Duodenal mucosa (tissue), 2 donors: ENCODE results near the gene FARP1.

Source experiments
- H3K27ac ChIP-seq: one replicate; pipeline ENCODE4 v1.7.0; 2013; ENCODE audit warnings: low read depth, low read length
- H3K27me3 ChIP-seq, 2 donors: one replicate each; pipeline ENCODE4 v1.7.0; 2013; ENCODE audit warnings: low read length in 2 of 2, control low read depth in 1 of 2; ENCODE audit not compliant: insufficient read depth in 2 of 2, control insufficient read depth in 1 of 2
- H3K36me3 ChIP-seq, 2 donors: one replicate each; pipeline ENCODE4 v1.7.0; 2013; ENCODE audit warnings: low read length in 2 of 2, control low read depth in 1 of 2; ENCODE audit not compliant: insufficient read depth in 2 of 2, control insufficient read depth in 1 of 2
- H3K4me1 ChIP-seq, 2 donors: one replicate each; pipeline ENCODE4 v1.7.0; 2013; ENCODE audit warnings: low read length in 2 of 2, control low read depth in 1 of 2; ENCODE audit not compliant: insufficient read depth in 2 of 2, control insufficient read depth in 1 of 2
- H3K4me3 ChIP-seq, 2 donors: one replicate each; pipeline ENCODE4 v1.7.0; 2013; ENCODE audit warnings: low read length in 2 of 2, low read depth in 1 of 2
- H3K9ac ChIP-seq, 2 donors: one replicate each; pipeline ENCODE4 v1.7.0; 2013; ENCODE audit warnings: low read length in 2 of 2, low read depth in 1 of 2
- H3K9me3 ChIP-seq, 2 donors: one replicate each; pipeline ENCODE4 v1.7.0; 2013; ENCODE audit warnings: low read length in 2 of 2, control low read depth in 1 of 2; ENCODE audit not compliant: control insufficient read depth in 1 of 2

Gene FARP1

DNA sequence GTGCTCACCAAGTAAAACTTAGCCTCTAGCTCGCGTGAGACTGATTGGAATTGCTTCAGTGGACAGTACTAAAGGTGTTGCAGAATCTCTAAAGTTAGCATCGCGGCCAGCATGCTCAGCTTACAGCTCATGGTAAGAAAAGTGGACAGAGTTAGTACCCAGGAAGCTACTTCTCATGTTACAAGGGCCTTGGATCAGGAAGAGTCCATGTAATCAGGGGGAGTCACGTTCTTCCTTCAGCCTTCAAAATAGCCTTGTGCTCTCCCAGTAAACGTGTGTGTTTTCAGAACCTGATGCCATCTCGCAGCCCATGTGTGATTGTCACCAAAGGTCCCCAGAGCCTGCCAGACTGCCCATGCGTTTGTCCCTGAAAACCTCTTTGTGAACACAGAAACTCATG is 230.0 kb downstream of the FARP1 start:
- H3K9me3 ChIP-seq, result peaks cover 0 to 5% of the 10 kb centered on the region in 2 donors
- no peak overlapping the region for H3K4me3 ChIP-seq
- H3K36me3 ChIP-seq, result no peaks in the 10 kb centered on the region
- no peak overlapping the region for H3K27ac ChIP-seq
- H3K9ac ChIP-seq, result no peak overlapping the region
- H3K27me3 ChIP-seq, result no peaks in the 10 kb centered on the region
- no peaks in the 10 kb centered on the region for H3K4me1 ChIP-seq

DNA sequence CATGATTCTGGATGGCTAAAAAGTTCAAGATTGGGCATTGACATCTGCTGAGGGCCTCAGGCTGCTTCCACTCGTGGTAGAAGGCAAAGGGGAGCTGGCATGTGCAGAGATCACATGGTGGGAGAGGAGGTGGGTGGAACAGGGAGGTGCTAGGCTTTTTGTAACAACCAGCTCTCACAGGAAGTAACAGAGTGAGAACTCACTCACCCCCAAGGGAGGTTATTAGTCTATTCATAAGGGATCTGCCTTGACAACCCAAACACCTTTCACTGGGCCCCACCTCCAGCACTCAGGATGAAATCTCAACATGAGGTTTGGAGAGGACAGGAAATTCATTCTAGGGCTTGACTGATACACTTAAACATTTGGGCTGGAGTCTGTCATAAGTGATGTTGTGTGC is 231.9 kb downstream of the FARP1 start:
- no peak overlapping the region for H3K4me3 ChIP-seq
- H3K4me1 ChIP-seq, result no peaks in the 10 kb centered on the region
- no peak overlapping the region for H3K27ac ChIP-seq
- peaks cover 0 to 5% of the 10 kb centered on the region in 2 donors for H3K9me3 ChIP-seq
- H3K36me3 ChIP-seq, result peaks cover 0 to 3% of the 10 kb centered on the region in 2 donors
- H3K9ac ChIP-seq, result no peak overlapping the region
- no peaks in the 10 kb centered on the region for H3K27me3 ChIP-seq

DNA sequence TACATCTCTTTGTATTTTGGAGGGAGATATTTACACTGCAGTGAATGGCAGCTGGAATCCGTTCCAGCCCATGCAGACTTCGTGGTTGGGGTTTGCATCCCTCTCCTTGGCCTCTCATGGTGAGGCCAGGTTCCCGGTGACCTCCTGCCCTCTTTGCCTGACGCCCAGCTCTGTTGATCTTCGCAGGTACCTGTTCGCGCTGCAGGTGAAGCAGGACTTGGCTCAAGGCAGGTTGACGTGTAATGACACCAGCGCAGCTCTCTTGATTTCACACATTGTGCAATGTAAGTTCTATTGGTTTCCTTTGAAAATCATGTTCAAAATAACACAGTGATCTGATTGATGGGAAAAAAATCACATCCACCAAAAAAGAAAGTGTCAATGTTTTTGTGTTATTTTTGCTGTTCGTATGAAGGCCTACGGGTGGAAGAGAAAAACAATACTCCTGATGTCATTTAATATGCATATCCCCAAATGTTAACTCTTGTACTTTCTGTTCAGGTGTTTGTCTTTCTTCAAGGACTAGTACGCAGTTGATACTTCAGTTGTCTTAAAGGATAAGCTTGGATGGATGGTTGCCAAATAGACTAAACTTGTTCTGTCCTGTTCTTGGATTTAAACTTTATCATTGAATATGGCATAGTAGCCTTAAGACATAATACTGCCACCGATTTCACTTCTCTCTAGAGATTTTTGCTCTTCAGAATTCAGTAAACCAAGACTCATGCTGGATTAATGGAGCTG is 234.9 kb downstream of the FARP1 start:
- H3K27me3 ChIP-seq, result no peaks in the 10 kb centered on the region
- H3K36me3 ChIP-seq, result peaks cover 0 to 3% of the 10 kb centered on the region in 2 donors
- H3K27ac ChIP-seq, result no peak overlapping the region
- no peak overlapping the region for H3K4me3 ChIP-seq
- peaks cover 0 to 5% of the 10 kb centered on the region in 2 donors for H3K9me3 ChIP-seq
- no peaks in the 10 kb centered on the region for H3K4me1 ChIP-seq
- no peak overlapping the region for H3K9ac ChIP-seq

DNA sequence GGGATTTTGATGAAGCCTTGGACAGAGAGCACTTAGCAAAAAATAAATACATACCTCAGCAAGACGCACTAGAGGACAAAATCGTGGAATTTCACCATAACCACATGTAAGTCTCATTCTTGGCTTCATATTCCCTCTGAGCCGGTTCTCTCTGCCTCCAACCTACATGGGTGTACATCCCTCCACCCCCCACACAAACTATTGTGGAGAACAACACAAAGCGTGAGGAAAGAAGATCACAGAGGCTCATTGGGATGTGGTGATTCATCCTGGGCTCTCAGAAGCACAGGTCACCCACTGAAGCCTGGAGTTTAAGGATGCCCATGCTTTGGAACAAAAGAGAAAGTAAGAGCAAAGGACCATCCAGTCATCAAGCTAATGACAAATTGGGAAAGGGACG is 241.8 kb downstream of the FARP1 start:
- Histone ChIP-seq H3K27ac (no peak overlapping the region), H3K9ac (no peak overlapping the region), H3K36me3 (peaks cover 0 to 7% of the 10 kb centered on the region in 2 donors), H3K27me3 (no peaks in the 10 kb centered on the region), H3K4me1 (peaks cover 0 to 5% of the 10 kb centered on the region in 2 donors), H3K4me3 (no peak overlapping the region), H3K9me3 (no peaks in the 10 kb centered on the region)

DNA sequence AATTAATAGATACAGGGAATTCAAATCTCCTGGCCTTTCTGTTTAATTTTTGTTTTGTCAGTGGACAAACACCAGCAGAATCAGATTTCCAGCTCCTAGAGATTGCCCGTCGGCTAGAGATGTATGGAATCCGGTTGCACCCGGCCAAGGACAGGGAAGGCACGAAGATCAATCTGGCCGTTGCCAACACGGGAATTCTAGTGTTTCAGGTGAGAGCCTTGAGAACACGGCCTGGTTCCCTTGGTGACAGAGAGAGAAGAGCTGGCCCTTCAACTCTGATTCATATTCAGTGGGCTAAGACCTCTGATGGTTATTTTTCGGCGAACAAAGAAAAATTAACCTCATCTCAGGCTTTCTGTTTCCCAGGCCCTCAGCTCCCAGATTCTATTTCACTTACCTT is 242.7 kb downstream of the FARP1 start:
- H3K9ac ChIP-seq, result no peak overlapping the region
- no peaks in the 10 kb centered on the region for H3K27me3 ChIP-seq
- H3K36me3 ChIP-seq, result peaks cover 0 to 7% of the 10 kb centered on the region in 2 donors
- H3K4me3 ChIP-seq, result no peak overlapping the region
- H3K27ac ChIP-seq, result no peak overlapping the region
- no peaks in the 10 kb centered on the region for H3K9me3 ChIP-seq
- H3K4me1 ChIP-seq, result peaks cover 0 to 5% of the 10 kb centered on the region in 2 donors

DNA sequence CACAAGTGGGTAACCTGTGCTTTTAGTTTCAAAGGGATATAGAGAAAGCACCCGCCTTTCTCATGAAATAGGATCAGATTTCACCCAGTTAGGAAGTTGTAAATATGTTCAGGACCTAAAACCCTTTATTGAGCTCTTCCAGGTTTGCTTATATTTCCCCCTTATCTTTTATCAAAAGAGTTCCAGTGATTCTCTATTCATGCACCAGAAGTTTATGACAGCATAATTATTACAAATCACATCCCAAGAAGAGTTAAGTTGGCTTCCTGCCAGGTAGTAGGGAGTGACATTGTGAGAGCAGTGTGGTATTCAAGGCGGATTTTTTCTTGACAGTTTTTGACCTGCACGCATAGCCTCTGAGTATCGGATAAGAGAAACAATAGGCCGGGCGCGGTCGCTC is 243.7 kb downstream of the FARP1 start:
- Histone ChIP-seq H3K4me3 (no peak overlapping the region), H3K4me1 (peaks cover 0 to 5% of the 10 kb centered on the region in 2 donors), H3K36me3 (peaks cover 0 to 7% of the 10 kb centered on the region in 2 donors), H3K9ac (no peak overlapping the region), H3K9me3 (no peaks in the 10 kb centered on the region), H3K27ac (no peak overlapping the region), H3K27me3 (no peaks in the 10 kb centered on the region)

DNA sequence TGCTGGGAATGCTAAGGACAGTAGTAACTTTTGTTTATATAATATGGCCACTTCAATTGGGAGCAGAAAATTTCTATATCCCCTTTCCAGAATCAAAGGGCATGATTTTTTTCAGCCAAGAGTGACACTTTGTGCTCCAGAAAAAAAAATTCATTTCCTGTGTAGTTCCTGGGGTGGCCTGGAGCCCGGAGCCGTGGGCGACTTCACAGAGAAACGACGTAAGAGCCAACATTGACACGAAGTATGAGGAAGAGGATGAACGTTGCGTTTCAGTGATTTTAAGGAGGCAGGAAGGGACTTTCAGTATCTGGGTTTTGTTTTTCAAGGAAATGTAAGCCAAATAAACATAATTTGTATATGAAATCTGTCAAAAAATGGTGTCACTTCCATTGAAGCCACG is 246.4 kb downstream of the FARP1 start:
- Histone ChIP-seq H3K9me3 (no peaks in the 10 kb centered on the region), H3K36me3 (peaks cover 0 to 7% of the 10 kb centered on the region in 2 donors), H3K4me1 (peaks cover 0 to 5% of the 10 kb centered on the region in 2 donors), H3K4me3 (no peak overlapping the region), H3K27ac (no peak overlapping the region), H3K27me3 (no peaks in the 10 kb centered on the region), H3K9ac (no peak overlapping the region)

DNA sequence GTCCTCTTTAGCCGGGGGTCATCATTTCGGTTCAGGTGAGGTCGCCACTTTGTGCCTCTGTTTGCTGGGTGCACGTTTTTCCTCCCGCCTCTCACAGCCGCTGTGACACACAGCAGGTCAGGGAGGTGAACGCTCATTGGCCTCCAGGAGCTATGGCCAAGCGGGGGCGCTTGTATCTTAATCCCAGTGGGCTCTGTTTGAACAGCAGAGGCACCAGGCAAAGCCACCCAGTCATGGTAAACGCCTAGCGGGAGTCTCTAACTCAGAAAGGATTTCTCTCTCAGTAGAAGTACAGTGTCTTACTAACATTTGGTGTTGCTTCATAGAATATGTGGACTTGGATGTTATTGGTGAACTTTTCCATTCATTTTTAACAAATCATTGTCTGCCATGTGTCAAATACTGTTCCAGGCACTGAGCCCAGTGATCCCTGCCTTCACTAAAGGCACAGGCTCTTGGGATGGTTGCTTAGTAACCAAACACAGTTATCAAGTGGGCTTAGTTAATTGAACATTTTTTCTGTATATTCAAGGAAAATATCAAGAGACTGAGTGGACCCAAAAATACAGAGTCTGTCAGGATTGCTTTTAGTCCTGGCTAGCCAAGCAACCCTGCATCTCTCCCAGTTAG is 247.3 kb downstream of the FARP1 start:
- no peak overlapping the region for H3K27ac ChIP-seq
- no peaks in the 10 kb centered on the region for H3K9me3 ChIP-seq
- no peaks in the 10 kb centered on the region for H3K27me3 ChIP-seq
- H3K36me3 ChIP-seq, result peaks cover 0 to 7% of the 10 kb centered on the region in 2 donors
- H3K4me1 ChIP-seq, result peaks cover 0 to 5% of the 10 kb centered on the region in 2 donors
- H3K4me3 ChIP-seq, result no peak overlapping the region
- H3K9ac ChIP-seq, result no peak overlapping the region

DNA sequence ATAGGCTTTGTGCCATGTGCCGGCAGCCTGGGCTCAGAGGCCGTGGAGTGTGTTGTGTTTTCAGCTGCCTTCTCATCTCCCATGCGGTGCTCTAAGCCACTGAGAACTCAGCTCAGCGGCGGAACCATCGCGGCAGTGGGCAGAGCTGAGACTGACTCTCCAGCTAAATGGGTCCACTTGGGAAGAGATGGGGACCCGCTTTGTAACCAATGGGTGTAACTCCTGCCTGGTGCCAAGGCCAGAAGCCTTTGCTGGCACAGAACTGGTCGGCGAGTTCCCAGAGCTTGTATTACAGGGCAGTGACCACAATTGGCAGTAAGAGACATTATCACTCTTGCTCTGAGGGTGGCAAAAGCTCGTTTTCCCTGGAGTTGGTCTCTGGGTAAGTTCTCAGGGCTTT is 251.0 kb downstream of the FARP1 start:
- no peak overlapping the region for H3K4me3 ChIP-seq

DNA sequence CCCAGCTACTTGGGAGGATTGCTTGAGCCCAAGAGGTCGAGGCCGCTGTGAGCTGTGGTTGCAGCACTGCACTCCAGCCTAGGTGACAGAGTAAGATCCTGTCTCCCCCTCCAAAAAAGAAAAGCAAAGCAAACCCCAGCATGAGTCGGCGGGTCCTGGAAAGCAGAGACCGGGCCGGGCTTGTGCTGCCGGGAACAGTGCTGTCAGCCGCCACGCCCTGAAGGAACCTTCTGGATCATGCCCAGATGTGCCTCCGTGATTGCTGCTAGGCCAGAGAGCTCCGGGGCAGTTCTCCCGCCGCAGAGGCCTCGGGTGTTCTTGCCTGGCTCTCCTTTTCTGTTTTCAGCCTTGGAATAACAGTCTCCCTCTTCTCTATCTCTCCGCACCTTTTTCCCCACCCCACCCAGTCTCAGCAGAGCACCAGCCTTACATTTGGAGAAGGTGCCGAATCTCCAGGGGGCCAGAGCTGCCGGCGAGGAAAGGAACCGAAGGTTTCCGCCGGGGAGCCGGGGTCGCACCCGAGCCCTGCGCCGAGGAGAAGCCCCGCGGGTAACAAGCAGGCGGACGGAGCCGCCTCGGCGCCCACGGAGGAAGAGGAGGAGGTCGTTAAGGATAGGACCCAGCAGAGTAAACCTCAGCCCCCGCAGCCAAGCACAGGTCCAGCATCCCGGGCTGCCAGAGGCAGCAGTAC is 252.1 kb downstream of the FARP1 start:
- no peaks in the 10 kb centered on the region for H3K27me3 ChIP-seq
- no peak overlapping the region for H3K4me3 ChIP-seq
- H3K9me3 ChIP-seq, result no peaks in the 10 kb centered on the region
- H3K9ac ChIP-seq, result no peak overlapping the region
- no peaks in the 10 kb centered on the region for H3K4me1 ChIP-seq
- no peak overlapping the region for H3K27ac ChIP-seq
- peaks cover 0 to 4% of the 10 kb centered on the region in 2 donors for H3K36me3 ChIP-seq

More for the DNA sequence above, 251.0 kb downstream of the FARP1 start:
- H3K36me3 ChIP-seq, result peaks cover 0 to 4% of the 10 kb centered on the region in 2 donors
- no peaks in the 10 kb centered on the region for H3K9me3 ChIP-seq
- H3K27me3 ChIP-seq, result no peaks in the 10 kb centered on the region
- H3K4me1 ChIP-seq, result no peaks in the 10 kb centered on the region
- no peak overlapping the region for H3K27ac ChIP-seq
- no peak overlapping the region for H3K9ac ChIP-seq
